HepG2 (cell line): Measurements from ENCODE around the gene POC1B. TPM values are rescaled to one million over a fixed set of nuclear protein-coding genes. Genes with fewer than 3 reads are reported as not detected.

Experiments used
- GPN1 ChIP-seq: sonication (generic); formaldehyde crosslinking; IDR thresholded peaks from 2 replicates; pipeline ENCODE4 v1.5.1; 2020; ENCODE audit warnings: missing genetic modification reagents, borderline replicate concordance
- KLF9 ChIP-seq: IDR thresholded peaks from 2 replicates; pipeline ENCODE4 v1.6.1; 2016; ENCODE audit warnings: low read depth
- PRDM4 ChIP-seq: sonication (generic); formaldehyde crosslinking; IDR thresholded peaks from 2 replicates; pipeline ENCODE4 v1.9.0; 2021; ENCODE audit warnings: missing genetic modification reagents, borderline replicate concordance
- THAP9 ChIP-seq: sonication (generic); formaldehyde crosslinking; IDR thresholded peaks from 2 replicates; pipeline ENCODE4; 2020; ENCODE audit warnings: missing genetic modification reagents, mild to moderate bottlenecking, borderline replicate concordance
- ZBTB40 ChIP-seq, 2 experiments: fragments of 450-650 bp in 1 of 2; sonication (generic) in 1 of 2; formaldehyde crosslinking in 1 of 2; IDR thresholded peaks; 2 replicates each; pipeline versions ENCODE4 v1.6.1 to v1.8.0; 2016 to 2022; ENCODE audit warnings: antibody characterized with exemption in 1 of 2, mild to moderate bottlenecking in 1 of 2, missing genetic modification reagents in 1 of 2
- ZGPAT ChIP-seq: IDR thresholded peaks from 2 replicates; pipeline ENCODE4 v1.6.1; 2016; ENCODE audit warnings: mild to moderate bottlenecking
- ZKSCAN5 ChIP-seq: sonication (generic); formaldehyde crosslinking; IDR thresholded peaks from 2 replicates; pipeline ENCODE4 v1.5.1; 2020; ENCODE audit warnings: mild to moderate bottlenecking, missing genetic modification reagents
- ZNF143 ChIP-seq: sonication (generic); formaldehyde crosslinking; IDR thresholded peaks from 2 replicates; pipeline ENCODE4 v1.4.0; 2020; ENCODE audit warnings: missing genetic modification reagents
- ZNF747 ChIP-seq: sonication (generic); formaldehyde crosslinking; IDR thresholded peaks from 2 replicates; pipeline ENCODE4 v1.8.1; 2023; ENCODE audit warnings: missing genetic modification reagents, mild to moderate bottlenecking, borderline replicate concordance
- polyA plus RNA-seq, 8 experiments: library from polyadenylated mRNA; depleted of rRNA in 3 of 8; stranded (reverse) in 7 of 8; unstranded in 1 of 8; fragments of >200 nt; fragmentation: Illumina TruSeq in 4 of 8; extraction: Trizol in 4 of 8; gene quantifications; 2 replicates each; pipeline versions ENCODE4 v1.2.1 to v1.2.3, GENCODE V29; 2011 to 2016; ENCODE audit warnings: low read depth in 4 of 8, missing spikeins in 1 of 8, mixed read lengths in 1 of 8; ENCODE audit not compliant: insufficient read depth in 1 of 8
- total RNA-seq, 5 experiments: library from RNA; depleted of rRNA; stranded (reverse); fragments of >200 nt; fragmentation: Illumina TruSeq; extraction: Trizol; gene quantifications; 2 replicates each; pipeline ENCODE4 v1.2.3, GENCODE V29; 2016; ENCODE audit warnings: low read depth in 1 of 5

The POC1B gene
- total and polyA plus RNA-seq, 2 of the 13 experiments (the other 11 are each of a cell fraction or from before 2014, with no cell fraction given), result 9.3 to 11.0 TPM

GRCh38 chr12:89379148-89379838 lies 146.6 kb downstream of the POC1B start (continued):
- no peak for TF ChIP-seq ZNF143 (CRISPR knock-in tag)
- TF ChIP-seq THAP9 (CRISPR knock-in tag), result no peak
- no peak for TF ChIP-seq GPN1
- peak; percentile 72; the same call in 1 of the 2 replicates for TF ChIP-seq ZGPAT (CRISPR knock-in tag)
- no peak for TF ChIP-seq ZNF747 (CRISPR knock-in tag)
- TF ChIP-seq ZKSCAN5 (CRISPR knock-in tag), result no peak
- TF ChIP-seq KLF9 (CRISPR knock-in tag), result no peak
- TF ChIP-seq PRDM4 (CRISPR knock-in tag), result no peak
- no peak for TF ChIP-seq ZBTB40 (IDR thresholded peaks at IDR 0.05)
- TF ChIP-seq ZBTB40 (CRISPR knock-in tag; IDR thresholded peaks at IDR 0.05), result no peak
